Left cardiac atrium (tissue), 4 donors: ENCODE measurements around the gene ADCY5. TPM values are rescaled to one million over a fixed set of nuclear protein-coding genes. Genes with fewer than 3 reads are reported as not detected.
A peak's percentile ranks its signal among the peaks of the same experiment; 100 is the strongest.

Experiments used
- ATAC-seq, 2 donors: fragments of 200-7000 bp; cut with Tn5 transposase; one replicate each; pipeline ENCODE4 v1.9.1; 2020; ENCODE audit warnings: mild to moderate bottlenecking in 2 of 2, moderate library complexity in 2 of 2
- DNase-seq: peaks from one replicate; pipeline ENCODE4 v3.0.0-alpha.2; 2020
- intact Hi-C, 2 donors: fragments of 100-400 bp; cut with DNase I; formaldehyde crosslinking; loops; one replicate each; pipeline versions ENCODE4 v1.14.1 to v1.15.1; 2022 to 2023
- total RNA-seq, 2 donors: library from RNA; stranded (reverse); fragmentation: NEBNext Ultra II Directional; extraction: Animal tissue kit (Norgen Biotek cat#: 25700); gene quantifications; one replicate each; pipeline ENCODE4 v1.2.1, GENCODE V29; 2021
- donor health status: DM: no; HTN: yes; CAD: no.
- donor health status: DM: no; HTN: yes; CAD: no; lungs with severe emphysema.
- donor health status: DM: yes; HTN: yes; CAD: no.
- donor health status: Dilated cardiomyopathy.

Gene ADCY5
- total RNA-seq, 2 donors from 2014 or later = 104 to 134 TPM

DNA sequence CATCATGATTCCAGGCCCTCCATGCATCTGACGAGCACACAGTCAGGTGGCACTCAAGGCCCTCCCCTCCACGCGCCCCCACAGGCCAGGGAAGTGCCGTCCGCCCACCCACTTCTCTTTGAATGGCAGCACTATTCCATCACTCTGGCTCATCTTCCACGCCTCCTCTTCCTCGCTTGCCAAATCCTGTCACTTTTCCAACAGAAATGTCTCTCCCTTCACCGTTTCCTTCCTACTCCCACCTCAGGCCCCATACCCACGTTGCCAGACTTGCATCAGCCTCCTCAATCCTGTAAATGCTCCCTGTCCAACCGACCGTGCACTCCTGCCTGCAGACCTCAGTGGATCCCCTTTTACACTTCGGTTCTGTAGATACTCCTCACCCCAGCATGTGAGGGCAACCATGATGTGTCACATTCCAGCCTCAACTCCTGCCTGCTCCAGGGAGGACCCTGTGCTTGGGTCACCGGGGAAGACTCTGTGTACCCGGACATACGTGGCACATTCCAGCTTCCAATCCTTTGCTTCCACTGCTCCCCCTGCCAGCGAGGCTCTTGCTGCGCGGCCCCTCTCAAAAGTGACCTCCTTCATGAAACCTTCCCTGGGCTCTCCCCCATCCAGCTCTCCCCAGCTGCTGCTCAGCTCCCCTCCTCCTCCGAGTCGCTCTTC lies 29.6 kb downstream of the ADCY5 start:
- intact Hi-C loops = no loop called here
- ATAC-seq (peak in 1 of 2 donors; percentile 18), DNase-seq (no peak)

DNA sequence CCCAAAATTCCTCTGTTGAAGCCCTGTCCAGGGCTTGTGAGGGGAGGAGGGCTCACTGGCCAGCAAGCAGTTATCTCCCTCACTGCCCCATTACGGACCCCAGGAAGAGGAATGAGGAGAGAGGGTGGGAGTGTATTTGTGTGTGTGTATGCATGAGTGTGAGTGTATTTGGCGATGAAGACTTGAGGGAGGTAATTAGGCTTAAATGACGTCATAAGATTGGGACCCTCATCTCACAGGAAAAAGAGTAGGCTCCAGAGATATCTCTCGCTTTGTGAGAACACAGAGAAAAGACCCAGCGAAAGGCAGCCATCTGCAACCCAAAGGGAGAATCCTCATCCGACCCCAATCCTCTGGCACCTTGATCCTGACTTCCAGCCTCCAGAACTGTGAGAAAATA lies 32.2 kb downstream of the ADCY5 start:
- no peak for ATAC-seq
- intact Hi-C loops = no loop called here
- DNase-seq = no peak

DNA sequence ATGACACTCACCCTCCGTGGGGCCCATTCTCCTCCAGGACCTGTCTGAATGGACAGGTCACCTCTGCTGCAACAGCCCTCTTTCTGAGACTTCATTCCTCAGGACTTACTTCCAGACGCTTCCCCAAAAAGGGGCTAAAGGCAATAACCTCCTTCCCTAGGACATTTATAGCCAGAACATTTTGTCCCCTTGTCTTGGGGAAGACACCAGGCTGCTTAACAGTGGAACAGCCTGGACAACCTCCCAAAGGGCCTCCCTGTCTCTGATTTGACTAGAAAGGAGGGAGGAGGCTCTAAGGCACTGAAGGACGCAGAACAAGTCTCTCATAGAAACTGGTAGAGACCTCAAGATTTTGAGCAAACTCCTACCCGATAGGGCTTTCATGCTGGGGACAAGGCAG lies 32.7 kb downstream of the ADCY5 start:
- no peak for ATAC-seq
- no peak for DNase-seq
- intact Hi-C loops = no loop called here

DNA sequence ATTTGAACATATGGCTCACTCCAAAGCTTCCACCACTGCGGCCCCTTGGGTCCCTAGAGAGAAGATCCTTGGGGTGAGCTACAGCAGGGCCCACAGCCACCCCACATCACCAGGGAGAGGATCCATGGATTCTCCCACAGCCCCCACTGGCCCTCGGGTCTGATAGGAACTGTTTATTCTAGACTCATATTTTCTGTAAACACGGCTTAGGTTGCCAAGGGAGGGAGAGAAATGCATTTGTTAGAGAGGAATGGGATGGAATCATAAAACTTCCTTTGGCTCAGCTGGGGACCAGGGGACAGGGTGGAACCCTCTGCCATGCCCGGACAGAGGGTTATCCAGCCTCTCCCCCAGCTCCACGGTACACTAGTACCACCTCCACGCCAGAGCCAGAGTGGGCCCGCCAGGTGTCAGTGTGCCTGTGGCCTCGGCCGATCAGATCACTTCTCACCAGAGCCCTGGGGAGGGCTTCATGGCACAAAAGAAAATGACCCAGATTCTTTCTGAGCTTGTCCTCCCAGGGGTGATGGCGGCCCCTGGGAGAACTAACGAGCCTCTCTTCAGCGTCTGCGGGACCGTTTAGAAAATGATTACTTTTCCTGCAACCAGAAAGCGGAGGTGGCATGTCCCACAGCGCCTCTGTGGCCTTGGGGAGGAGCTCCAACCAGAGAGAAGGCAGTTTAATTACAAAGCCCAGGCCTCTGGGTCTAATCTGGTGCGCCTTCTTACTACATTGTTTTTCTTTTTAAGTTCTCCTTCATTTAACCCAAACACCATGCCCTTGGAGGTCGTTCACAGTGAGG lies 33.7 kb downstream of the ADCY5 start:
- ATAC-seq (no peak), DNase-seq (no peak)
- intact Hi-C loops = no loop called here

DNA sequence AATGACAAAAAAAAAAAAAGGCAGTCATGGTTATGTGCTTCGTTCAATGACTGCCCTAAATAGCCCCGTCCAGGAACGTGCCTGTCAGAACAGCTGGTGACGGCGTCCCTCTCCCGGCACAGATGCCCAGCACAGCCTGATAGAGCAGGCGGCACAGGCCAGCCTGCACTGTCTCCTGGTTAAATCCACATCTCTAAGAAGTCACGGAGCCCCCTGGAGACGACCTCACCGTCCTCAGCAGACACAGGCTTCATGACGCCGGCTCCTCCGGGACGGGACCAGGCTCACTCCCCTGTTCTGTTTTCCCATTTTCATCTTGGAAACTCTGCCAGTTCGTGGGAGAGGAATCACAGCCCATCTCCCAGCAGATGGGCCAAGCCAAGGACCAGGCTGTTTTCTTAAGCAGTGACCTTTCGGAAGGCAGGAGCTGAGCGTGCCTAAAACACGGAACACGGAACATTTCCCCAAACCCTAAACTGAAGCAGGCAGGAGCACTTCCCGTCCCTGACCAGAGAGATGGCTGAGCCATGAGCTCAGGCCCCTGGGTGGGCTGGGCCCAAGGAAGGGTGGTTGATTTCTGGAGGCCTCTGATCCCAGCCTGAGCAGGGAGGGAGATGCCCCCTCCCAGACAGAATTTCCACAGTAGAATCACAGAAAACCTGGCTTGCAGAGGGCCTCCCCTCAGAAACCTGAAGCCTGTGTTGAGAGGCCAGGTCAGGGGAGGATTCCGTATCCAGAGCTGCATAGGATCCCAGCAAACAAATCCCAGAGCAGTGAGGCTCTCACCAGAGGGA lies 35.9 kb downstream of the ADCY5 start:
- intact Hi-C loops = no loop called here
- ATAC-seq (peak; percentile 75 to 77), DNase-seq (peak; percentile 59)

DNA sequence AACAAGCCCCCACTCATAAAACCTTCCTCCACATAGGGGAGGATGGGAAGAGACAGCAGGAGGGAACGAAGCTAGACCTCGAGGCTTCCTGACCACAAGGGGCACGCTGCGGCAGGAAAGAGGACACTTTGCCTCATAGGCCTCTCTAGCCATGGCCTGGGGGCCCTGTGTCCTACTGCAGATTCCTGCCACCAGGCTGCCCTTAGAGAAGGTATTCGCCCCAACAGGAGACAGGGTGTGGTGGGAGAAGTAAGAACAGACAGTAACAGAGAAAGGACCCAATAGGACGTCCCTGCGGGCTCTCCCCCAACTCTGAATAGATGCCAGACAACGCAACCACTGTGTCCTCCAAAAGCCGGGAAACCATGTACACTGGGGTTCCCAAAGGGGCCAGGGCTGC lies 36.8 kb downstream of the ADCY5 start:
- ATAC-seq (no peak), DNase-seq (no peak)
- intact Hi-C loops = no loop called here

DNA sequence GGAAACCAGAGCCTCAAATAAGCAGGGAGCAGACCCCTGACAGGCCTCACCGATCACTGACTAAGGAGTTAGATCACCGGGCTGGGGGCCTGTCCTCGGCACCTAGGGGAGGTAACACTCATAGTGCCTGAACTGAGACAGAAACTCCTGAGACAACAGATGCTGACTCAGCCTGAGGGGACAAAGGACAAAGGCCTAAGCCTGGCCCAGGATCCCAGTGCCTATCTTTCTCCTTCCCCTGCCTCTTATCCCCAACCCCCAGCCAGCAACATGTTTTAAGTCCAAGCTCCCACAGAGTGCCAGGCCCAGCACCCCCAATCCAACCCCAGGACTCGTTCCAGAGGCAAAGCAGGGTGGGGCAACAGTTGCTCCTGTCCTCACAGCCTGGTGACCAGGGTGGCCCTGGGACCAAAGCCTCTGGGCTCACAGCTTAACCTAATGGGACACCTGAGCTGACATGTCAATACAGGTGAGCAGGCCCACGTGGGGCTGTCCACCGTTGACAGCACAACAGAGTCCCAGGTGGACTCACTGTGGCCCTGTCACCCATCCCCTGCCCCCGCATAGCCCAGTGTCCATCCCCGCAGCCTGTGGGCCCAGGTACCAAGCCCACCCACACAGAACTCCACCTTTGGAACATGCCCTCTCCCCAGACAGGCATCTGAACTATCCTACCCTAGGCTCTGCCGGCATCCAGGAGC lies 37.4 kb downstream of the ADCY5 start:
- ATAC-seq (no peak), DNase-seq (no peak)
- intact Hi-C loops = no loop called here

DNA sequence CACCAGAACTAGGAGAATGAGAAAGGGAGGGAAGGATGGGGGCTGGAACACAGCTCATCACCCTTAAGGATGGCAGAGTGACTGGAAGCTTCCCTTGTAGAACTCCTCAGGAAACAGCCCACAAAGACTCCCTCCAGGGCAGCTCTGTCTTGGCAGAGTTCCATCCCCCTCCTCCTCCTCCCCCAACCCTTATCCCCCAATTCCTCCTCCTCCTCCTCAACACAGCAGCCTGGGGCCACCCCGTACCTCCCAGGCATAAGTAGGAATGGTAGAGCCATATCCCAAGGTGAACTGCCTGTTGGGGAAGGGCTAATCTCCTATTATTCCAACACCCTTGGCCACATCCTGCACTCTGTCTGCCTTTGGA lies 38.8 kb downstream of the ADCY5 start:
- intact Hi-C loops = no loop called here
- DNase-seq = no peak
- ATAC-seq = no peak

DNA sequence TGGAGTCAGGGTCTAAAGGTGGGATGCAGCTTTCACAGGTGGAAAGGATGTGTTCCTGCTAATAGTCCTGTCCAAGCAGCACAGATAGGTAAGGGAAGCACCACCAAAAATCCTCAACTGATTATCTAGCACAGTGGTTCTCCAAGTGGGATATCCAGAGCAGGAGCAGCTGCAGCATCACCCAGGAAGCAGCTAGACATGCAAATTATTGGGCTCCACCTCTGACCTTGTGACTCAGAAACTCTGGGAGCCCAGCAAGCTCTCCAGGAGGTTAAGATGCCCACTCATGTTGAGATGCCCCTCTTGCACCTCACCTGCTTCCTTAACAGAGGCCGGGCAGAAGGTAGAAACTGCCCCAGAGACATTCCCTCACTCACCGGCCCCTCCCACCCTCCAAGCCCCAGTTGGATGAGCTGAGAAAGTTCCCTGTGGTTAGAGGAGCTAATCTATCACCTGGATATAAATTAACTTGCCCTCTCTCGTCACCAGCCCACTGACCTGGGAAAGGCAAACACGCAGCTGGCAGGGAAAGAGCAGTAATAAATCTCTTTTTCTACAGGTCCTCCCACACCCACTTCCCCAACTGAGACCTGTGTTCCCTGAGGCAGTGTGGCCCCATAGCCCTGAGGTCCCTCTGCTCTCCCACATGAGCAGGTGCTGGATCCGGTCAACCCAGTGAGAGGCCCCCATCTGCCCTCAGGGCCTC lies 39.3 kb downstream of the ADCY5 start:
- ATAC-seq (no peak), DNase-seq (no peak)
- intact Hi-C loops = no loop called here

DNA sequence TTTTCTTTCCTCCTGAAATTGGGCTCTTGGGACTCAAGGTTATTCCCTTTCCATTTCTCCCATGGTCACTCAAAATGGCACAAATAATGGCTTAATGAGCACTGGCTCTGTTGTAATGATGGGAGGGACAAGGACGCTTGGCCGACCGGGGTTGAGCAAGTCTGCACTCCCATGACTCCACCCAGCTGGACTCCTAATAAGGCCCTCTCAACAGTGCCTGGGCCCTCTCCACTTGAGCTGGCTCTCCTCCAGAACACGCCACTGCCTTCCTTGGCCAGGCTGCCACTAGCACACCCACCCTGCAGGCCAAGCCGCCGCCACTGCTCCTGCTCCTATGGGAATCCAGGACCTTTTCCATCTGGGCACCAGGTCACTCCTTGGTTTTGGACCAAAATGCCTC lies 42.3 kb downstream of the ADCY5 start:
- DNase-seq = peak; percentile 84
- intact Hi-C loops = no loop called here
- peak; percentile 81 to 89 for ATAC-seq

DNA sequence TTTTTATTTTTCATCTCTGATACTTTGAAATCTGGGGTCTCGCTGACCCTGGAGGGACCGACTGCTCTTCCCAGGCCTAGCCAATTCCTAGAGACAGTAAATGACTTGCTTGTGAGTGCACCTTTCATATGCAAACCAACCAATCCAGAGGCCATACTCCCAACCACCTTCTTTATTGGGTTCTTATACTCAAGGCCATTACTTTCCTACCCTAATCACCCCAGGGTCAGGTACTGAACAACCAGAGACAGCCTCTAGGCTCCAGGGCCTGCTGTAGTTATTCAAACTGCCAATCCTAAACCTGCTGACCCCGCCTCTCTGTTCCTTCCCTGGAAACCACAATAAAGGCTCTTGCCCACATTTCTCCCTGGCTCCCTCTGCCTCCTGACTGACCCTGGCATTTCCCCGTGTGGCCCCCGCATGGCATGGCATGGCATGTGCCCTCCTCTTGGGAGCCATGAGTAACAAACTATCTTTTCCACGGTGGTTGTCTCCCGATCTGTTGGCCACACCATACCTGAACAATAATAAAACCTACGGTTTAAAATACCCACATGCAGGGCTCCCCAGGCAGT lies 42.9 kb downstream of the ADCY5 start:
- intact Hi-C loops = no loop called here
- DNase-seq = peak; percentile 8
- no peak for ATAC-seq

DNA sequence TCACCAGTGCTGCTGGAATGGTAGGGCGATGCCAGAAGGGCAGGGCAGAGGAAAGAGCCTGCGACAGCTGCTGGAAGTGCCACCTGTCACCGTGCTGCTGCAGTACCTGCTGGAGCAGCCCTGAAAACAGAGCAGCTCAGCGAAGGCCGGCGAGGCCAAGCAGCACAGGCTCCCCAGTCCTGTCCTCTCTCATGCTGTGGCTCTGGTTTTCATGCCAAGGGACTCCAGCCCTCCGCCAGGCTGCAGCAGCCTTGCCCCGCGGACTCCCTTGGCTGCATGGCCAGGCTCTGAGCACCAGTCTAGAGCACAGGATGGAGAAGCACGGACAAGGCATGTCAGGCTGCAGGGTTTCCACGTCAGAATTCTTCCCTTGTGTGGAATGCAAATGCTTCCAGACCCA lies 43.9 kb downstream of the ADCY5 start:
- ATAC-seq (no peak), DNase-seq (peak; percentile 15)
- intact Hi-C loops = no loop called here

DNA sequence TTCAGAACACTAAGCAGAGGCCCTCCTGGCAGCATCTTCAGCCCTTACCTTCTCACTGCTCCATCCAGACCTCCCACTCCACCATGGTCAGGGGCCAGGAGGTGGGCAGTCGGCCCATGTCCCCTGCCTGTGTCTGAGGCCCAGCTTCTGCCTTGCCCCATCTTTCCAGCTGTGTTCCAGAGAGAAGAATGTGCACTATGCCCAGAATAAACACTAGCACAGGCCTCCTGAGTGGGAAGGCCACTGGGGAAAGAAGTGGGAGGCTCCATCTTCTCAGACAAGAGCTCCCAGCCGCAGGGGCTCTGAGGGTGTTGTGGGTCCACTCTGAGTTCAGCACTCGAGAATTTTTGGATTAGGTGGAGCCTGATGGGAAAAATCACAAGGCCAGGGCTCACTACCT lies 44.5 kb downstream of the ADCY5 start:
- intact Hi-C loops = no loop called here
- DNase-seq (peak; percentile 10), ATAC-seq (peak in 1 of 2 donors; percentile 5)

DNA sequence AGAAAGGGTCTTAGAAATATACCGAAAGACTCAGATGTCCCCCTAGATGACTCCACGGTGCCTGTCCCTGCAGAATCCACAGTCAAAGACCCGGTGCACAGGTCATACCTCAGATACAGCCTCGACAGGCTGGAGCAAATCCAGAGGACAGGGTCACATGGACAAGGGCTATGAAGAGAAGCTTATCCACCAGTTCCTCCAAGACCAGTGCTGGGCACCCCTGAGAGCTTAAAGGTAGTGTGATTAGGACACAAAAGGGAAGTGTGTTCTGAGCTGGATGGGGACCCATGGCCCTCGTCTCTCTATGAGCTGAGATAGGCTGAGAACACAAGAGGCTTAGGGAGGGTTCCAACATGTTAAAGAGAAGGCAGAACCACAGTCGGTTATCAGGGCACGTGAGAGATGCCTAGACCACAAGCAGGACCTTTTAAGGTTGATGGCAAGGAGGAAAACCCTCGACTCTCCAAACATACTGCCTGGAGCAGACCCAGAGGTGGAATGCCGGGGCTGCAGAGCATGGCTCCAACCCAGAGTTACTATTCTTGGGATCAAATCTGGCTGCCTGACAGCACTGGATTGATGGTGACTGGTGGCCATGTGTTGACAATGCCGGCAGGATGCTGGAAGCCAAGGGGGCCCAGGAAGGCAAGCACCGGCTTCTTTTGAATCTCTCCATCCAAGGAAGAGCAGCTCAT lies 46.9 kb downstream of the ADCY5 start:
- DNase-seq (peak; percentile 65), ATAC-seq (peak; percentile 70)
- intact Hi-C loops = no loop called here

DNA sequence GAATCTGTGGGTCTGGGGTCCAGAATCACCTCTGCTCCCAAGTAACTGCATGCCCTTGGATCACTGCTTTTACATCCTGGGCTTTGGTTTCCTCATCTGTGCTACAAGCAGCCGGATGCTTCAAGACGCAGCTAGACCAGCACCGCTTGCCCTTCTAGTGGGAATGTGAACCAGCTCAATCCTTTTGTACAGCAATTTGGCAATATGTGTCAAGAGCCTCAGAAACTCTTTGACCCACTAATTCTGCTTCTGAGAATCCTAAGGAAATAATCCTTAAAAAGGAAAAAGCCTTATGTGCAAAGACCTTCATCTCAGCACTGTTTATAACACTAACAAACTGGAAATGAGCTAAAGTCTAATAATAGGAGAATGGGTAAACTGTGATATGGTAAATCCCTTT lies 48.7 kb downstream of the ADCY5 start:
- no peak for DNase-seq
- peak in 1 of 2 donors; percentile 5 for ATAC-seq
- intact Hi-C loops = no loop called here

DNA sequence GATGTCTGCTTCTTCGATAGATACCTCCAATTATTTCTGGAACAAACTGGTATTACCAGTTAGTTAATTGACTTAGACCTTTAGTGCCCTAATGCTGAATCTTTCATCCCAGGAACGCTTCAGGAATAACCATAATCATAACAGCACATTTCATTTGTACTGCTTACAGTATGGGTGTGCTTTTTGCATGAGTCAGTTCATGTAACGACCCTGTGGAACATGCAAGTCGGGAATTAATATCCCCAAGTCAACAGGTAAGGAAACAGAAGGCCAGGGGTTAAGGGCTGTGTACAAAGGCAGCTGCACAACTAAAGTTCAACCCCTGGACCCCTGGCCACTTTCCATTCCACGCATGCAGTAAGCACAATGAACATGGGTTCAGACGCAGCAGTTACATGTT lies 49.2 kb downstream of the ADCY5 start:
- intact Hi-C loops = no loop called here
- ATAC-seq = no peak
- peak; percentile 12 for DNase-seq

DNA sequence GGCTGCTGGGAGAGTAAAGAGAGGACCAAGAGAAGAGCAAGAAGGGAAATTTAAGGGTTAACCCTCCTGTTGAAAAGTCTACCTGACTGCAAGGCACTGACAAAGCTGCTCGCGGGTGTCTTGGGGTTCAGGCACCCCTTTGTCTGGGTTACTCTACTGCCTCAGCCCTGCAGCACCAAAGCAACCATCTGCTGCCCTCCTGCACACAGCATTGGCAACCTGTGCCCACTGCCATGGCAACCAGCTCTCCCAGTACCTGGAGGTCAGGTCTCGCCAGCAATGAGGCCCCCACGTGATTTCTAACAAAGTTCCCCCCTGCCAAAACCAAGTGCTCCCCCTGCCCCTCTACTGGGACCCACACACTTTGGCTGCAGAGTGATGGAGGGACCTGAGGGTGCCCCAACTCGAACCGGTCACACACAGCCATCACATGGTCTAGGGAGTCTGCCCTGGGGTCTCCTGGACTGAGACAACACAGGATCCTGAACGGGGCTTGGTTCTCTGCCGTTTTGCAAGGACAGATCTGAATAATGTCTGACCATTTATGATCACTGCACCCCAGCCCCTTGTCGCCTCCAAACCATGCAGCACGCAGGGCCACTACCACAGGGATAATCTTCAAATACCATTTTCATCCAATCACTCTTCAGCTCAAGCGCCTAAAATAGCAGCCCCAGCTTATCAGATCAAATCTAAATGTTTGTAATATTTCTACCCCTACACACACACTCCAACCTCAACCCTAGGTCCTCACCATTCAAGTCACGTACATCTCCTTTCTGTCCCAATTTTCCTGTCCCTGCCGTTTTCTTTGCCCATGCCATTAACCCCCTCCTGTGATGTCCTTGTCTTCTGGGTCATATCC lies 50.7 kb downstream of the ADCY5 start:
- peak; percentile 10 for DNase-seq
- intact Hi-C loops = no loop called here
- no peak for ATAC-seq
